K562 (cell line): ENCODE measurements around the gene PNKD. TPM values are rescaled to one million over a fixed set of nuclear protein-coding genes. Genes with fewer than 3 reads are reported as not detected.

Source experiments
- CBFA2T3 ChIP-seq: fragments of 450-650 bp; IDR thresholded peaks from 2 replicates; pipeline ENCODE4 v1.6.1; 2017
- ELF4 ChIP-seq: fragments of 450-650 bp; formaldehyde crosslinking; IDR thresholded peaks from 2 replicates; pipeline ENCODE4 v1.4.0; 2022; ENCODE audit warnings: missing genetic modification characterization
- HMG20B ChIP-seq: fragments of 250-450 bp; sonication (Bioruptor Pico); IDR thresholded peaks from 2 replicates; pipeline ENCODE4 v1.5.0; 2021; ENCODE audit warnings: mild to moderate bottlenecking
- HMGN3 ChIP-seq: IDR thresholded peaks from 2 replicates; pipeline ENCODE4 v1.6.1; 2011; ENCODE audit warnings: borderline replicate concordance, low read depth, mild to moderate bottlenecking, mixed read lengths, low read length; ENCODE audit not compliant: insufficient read length; ENCODE audit errors: extremely low read depth
- IRF2 ChIP-seq: sonication (generic); formaldehyde crosslinking; IDR thresholded peaks from 2 replicates; pipeline ENCODE4 v1.8.1; 2022; ENCODE audit warnings: mild to moderate bottlenecking, missing genetic modification reagents
- KAT7 ChIP-seq: sonication (generic); formaldehyde crosslinking; IDR thresholded peaks from 2 replicates; pipeline ENCODE4 v1.8.0; 2022; ENCODE audit warnings: missing genetic modification reagents, mild to moderate bottlenecking, borderline replicate concordance
- KDM2B ChIP-seq: fragments of 250-450 bp; sonication (Bioruptor Pico); IDR thresholded peaks from 2 replicates; pipeline ENCODE4 v1.8.0; 2021; ENCODE audit warnings: mild to moderate bottlenecking, moderate library complexity
- MEF2A ChIP-seq: IDR thresholded peaks from 2 replicates; pipeline ENCODE4 v1.6.1; 2011; ENCODE audit warnings: low read depth, mild to moderate bottlenecking, low read length, moderate library complexity; ENCODE audit not compliant: control insufficient read depth
- OTX1 ChIP-seq: fragments of 450-650 bp; formaldehyde crosslinking; IDR thresholded peaks from 2 replicates; pipeline ENCODE4 v1.4.0; 2022; ENCODE audit warnings: mild to moderate bottlenecking
- PHF8 ChIP-seq: fragments of 200-600 bp; sonication (generic); IDR thresholded peaks from 2 replicates; pipeline ENCODE4 v1.6.1; 2012; ENCODE audit warnings: mixed run types, mild to moderate bottlenecking, inconsistent platforms, low read length, moderate library complexity, borderline replicate concordance
- RAD21 ChIP-seq, 2 experiments: fragments of 250-450 bp in 1 of 2; fragments of 450-650 bp in 1 of 2; sonication (Bioruptor Pico) in 1 of 2; formaldehyde crosslinking in 1 of 2; IDR thresholded peaks in 1 of 2; conservative IDR thresholded peaks in 1 of 2; 2 replicates each; pipeline versions ENCODE4 v1.4.0 to v1.8.0; 2020 to 2022; ENCODE audit warnings: mild to moderate bottlenecking in 2 of 2, moderate library complexity in 1 of 2
- RNF2 ChIP-seq: sonication (generic); IDR thresholded peaks from 2 replicates; pipeline ENCODE4 v1.6.1; 2016
- RNF219 ChIP-seq: fragments of 250-450 bp; sonication (Bioruptor Pico); IDR thresholded peaks from 2 replicates; pipeline ENCODE4 v1.5.0; 2022; ENCODE audit warnings: mild to moderate bottlenecking
- TSHZ1 ChIP-seq: fragments of 250-450 bp; sonication (Bioruptor Pico); IDR thresholded peaks from 2 replicates; pipeline ENCODE4 v1.4.0; 2020; ENCODE audit warnings: mild to moderate bottlenecking, moderate library complexity
- ZBTB34 ChIP-seq: fragments of 250-450 bp; sonication (Bioruptor Pico); IDR thresholded peaks from 2 replicates; pipeline ENCODE4 v1.8.0; 2021; ENCODE audit warnings: mild to moderate bottlenecking, moderate library complexity
- ZNF584 ChIP-seq: fragments of 200-800 bp; sonication (Bioruptor generic); IDR thresholded peaks from 2 replicates; pipeline ENCODE4 v1.6.1; 2016; ENCODE audit warnings: low read depth, mild to moderate bottlenecking, missing genetic modification characterization, missing compliant biosample characterization
- ZNF717 ChIP-seq: fragments of 250-450 bp; sonication (Bioruptor Pico); IDR thresholded peaks from 2 replicates; pipeline ENCODE4 v1.5.0; 2021
- ZNF785 ChIP-seq: fragments of 250-450 bp; sonication (Bioruptor Pico); IDR thresholded peaks from 2 replicates; pipeline ENCODE4 v1.4.0; 2020; ENCODE audit warnings: mild to moderate bottlenecking
- polyA plus RNA-seq, 8 experiments: library from polyadenylated mRNA; depleted of rRNA in 4 of 8; stranded (reverse) in 5 of 8; unstranded in 3 of 8; fragments of >200 nt; fragmentation: Nextera tagmentation in 2 of 8; fragmentation: Illumina TruSeq in 1 of 8; extraction: Ambion mirVana in 2 of 8; extraction: Trizol in 1 of 8; gene quantifications; 2 replicates each; pipeline versions ENCODE4 v1.2.1 to v1.2.3, GENCODE V29; 2011 to 2014; ENCODE audit warnings: inconsistent platforms in 1 of 8, missing spikeins in 1 of 8
- total RNA-seq, 7 experiments: library from RNA; depleted of rRNA in 6 of 7; stranded (reverse); fragments of >200 nt in 6 of 7; fragmentation: Illumina TruSeq in 2 of 7; extraction: Trizol in 2 of 7; gene quantifications; 2 replicates each; pipeline versions ENCODE4 v1.2.1 to v1.2.3, GENCODE V29; 2011 to 2021; ENCODE audit warnings: low replicate concordance in 1 of 7
- TF ChIP-seq, protein P1 (sequence below): sonication (generic); formaldehyde crosslinking; IDR thresholded peaks from 2 replicates; pipeline ENCODE4 v1.9.0; 2022; ENCODE audit warnings: mild to moderate bottlenecking, missing genetic modification reagents

The PNKD gene
- total and polyA plus RNA-seq, 9 of the 15 experiments (the other 6 are each of a cell fraction or from before 2014, with no cell fraction given), result 26.0 to 105 (median 60.1) TPM

- no peak for TF ChIP-seq RNF219
- TF ChIP-seq KDM2B (CRISPR knock-in tag), result peak; percentile 67; the same call in 1 of the 2 replicates
- peak; percentile 49; the same call in 1 of the 2 replicates for TF ChIP-seq PHF8
- peak; percentile 68; the same call in 1 of the 2 replicates for TF ChIP-seq KAT7 (CRISPR knock-in tag)
- no peak for TF ChIP-seq ZNF584 (CRISPR knock-in tag)
- TF ChIP-seq IRF2 (CRISPR knock-in tag), result no peak
- no peak for TF ChIP-seq ZBTB34 (CRISPR knock-in tag)
- no peak for TF ChIP-seq OTX1
- TF ChIP-seq HMGN3, result peak; percentile 93
- no peak for TF ChIP-seq ELF4 (CRISPR knock-in tag)
- TF ChIP-seq MEF2A, result peak; percentile 31; the same call in 1 of the 2 replicates
- TF ChIP-seq RNF2, result peak; percentile 95
- TF ChIP-seq HMG20B, result no peak
- no peak for TF ChIP-seq ZNF717
- no peak for TF ChIP-seq TSHZ1 (CRISPR knock-in tag)
- TF ChIP-seq RAD21 (CRISPR knock-in tag; conservative IDR thresholded peaks at IDR 0.05 in 1 of 2, IDR thresholded peaks at IDR 0.05 in 1 of 2), result peak; percentile 62 to 82
- TF ChIP-seq ZNF785 (CRISPR knock-in tag), result no peak
- peak; percentile 37; the same call in 1 of the 2 replicates for TF ChIP-seq CBFA2T3
- TF ChIP-seq, protein P1, sequence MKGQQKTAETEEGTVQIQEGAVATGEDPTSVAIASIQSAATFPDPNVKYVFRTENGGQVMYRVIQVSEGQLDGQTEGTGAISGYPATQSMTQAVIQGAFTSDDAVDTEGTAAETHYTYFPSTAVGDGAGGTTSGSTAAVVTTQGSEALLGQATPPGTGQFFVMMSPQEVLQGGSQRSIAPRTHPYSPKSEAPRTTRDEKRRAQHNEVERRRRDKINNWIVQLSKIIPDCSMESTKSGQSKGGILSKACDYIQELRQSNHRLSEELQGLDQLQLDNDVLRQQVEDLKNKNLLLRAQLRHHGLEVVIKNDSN (CRISPR knock-in tag), result no peak
Observed at GRCh38 chr2:218395826-218396687, 125.7 kb downstream of the PNKD start (continued).
